ENCODE measurements around the gene KCNQ1OT1.

Gene KCNQ1OT1

GRCh38 chr11:2686360-2687222 lies 13.2 kb downstream of the KCNQ1OT1 start:
- DNase-seq = no peak

DNA sequence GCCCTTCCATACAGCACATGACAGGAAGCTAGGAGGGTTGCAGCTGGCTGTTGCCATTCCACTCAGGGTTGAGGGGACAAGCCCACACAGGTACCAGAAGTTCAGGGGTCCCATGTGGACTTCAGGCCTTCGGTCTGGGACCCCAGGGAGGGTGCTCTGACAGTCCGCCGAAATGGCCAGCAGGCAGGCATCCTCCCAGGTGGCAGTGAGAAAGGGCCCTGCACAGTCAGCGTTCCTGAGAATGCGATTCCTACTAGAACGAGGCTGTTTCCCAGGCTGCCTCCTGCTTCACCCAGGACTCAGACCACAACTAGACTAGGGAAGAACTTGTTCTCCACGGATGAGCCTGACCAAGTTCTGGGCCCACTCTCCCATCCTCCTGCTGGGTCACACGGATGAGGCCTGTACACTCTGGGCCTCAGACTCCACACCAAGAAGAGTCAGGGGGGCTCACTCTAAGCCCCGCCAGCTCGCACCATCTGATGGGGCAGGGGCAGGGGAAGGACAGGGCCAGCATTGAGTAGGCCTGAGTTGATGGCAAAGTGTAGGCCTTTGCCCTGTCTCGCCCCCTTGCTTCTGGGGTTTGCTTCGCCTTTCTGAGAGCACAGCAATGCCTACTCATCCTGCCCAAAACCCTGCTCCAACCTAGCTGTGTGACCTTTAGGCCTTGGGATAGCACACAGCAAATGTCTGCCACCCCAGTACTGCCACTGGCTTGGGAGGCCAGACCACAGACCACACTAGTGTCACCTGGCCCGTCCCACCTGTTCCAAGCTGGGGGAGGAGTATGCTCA lies 14.0 kb downstream of the KCNQ1OT1 start:
- DNase-seq = no peak

- no peak for DNase-seq
Observed at GRCh38 chr11:2685051-2685450, 14.7 kb downstream of the KCNQ1OT1 start.

- no peak for DNase-seq
Observed at GRCh38 chr11:2684581-2684980, 15.2 kb downstream of the KCNQ1OT1 start.

DNA sequence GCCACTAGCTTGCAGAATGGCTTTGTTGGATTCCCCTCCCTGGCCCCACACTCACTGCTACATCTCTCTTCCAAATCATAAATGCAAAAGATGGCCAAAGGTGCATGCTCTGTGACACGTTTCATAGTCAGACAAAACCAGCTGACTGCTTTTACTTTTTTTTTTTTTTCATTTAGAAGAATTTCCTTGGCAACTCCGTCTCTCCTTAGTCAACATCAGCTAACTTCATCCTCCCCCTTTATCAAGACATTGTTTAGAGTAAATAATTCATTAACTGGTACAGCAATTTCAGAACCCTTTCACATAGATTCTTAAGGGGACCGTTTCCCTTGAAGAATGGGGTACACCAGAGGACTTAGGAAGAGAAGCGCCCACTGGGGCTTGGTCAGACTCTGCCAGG lies 16.0 kb downstream of the KCNQ1OT1 start:
- no peak for DNase-seq

DNA sequence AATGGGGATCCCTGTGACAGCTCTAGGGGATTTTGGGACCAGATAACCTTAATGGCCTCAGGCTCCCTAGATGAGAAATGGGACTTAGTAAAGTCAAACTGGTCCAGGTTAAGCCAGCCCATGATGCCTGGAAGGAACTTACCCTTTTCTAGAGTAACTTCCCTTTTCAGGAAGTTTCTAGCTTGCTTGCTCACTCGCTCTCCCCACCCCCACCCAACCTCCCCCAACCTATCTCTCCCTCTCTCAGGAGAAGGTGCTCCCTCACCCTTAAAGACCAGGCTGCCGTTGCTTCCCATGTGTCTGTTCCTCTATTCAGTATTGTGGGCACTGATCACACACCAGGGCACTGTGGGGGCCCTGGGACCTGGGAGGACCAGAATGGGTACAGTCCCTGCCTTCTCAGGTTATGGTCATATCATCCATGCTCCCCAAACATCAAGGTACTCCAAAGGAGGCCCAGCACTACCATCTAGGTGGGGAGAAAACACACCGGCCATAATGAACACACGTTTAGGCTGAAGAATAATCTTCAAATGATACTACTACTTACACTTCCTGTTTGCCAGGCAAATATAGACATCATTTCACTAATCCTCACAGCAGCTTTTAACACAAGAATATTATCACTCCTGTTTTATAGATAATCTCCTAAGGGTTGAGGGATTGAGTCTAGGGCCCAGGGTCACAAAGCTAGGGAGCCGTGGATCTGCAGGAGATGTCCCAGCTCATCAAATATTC lies 18.2 kb downstream of the KCNQ1OT1 start:
- DNase-seq = no peak

DNA sequence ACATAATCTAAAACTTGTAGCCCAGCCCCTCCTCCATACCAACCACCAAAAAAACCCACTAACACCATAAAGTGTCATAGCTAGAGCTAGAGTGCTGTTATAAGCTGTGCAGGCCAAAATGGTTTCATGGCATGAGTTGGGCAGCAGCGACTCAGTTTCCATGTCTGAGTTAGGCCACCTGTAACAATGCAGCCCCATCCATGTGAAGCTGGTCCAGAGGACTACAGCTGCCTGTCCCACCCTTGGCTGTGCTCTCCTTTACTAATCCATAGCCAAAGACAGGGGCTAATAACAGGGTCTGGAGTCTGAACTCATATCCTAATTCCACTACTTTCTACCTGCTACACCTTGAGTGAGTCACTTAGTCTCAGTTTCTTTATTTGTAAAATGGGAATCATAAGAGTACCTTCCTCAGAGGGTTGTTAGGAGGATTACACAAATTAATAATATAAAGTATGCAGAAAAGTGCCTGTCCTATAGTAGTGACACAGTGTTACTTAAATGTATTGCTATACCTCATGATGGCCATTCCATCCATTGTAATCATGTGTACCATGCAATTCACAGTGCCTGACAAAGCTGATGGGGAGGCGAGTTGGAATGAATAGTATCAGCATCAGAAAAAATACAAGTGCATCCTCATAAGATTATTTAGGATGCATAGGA lies 20.6 kb downstream of the KCNQ1OT1 start:
- no peak for DNase-seq

- DNase-seq = no peak
Observed at GRCh38 chr11:2678396-2678795, 21.4 kb downstream of the KCNQ1OT1 start.

GRCh38 chr11:2677127-2677526 lies 22.7 kb downstream of the KCNQ1OT1 start:
- no peak for DNase-seq

DNA sequence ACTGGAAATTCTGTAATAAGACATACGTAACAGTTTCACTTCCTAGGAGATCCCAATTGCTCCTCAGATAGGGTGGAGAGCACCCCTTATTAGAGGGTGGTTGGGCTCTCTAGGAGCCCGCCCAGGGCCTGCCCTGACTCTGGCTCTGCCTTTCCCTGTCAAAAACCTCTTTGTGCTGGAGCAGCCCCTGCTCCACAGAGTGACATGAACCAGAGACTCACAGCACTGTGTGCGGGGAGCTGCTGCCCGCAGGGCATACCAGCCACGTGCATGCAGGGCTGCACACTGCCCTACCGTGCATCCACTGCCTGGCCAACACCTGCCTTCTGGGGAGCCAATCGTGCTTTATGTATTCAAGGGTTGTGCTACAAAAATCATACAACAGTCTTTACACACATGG lies 24.3 kb downstream of the KCNQ1OT1 start:
- no peak for DNase-seq

- DNase-seq = no peak
Observed at GRCh38 chr11:2674658-2675131, 25.1 kb downstream of the KCNQ1OT1 start.

DNA sequence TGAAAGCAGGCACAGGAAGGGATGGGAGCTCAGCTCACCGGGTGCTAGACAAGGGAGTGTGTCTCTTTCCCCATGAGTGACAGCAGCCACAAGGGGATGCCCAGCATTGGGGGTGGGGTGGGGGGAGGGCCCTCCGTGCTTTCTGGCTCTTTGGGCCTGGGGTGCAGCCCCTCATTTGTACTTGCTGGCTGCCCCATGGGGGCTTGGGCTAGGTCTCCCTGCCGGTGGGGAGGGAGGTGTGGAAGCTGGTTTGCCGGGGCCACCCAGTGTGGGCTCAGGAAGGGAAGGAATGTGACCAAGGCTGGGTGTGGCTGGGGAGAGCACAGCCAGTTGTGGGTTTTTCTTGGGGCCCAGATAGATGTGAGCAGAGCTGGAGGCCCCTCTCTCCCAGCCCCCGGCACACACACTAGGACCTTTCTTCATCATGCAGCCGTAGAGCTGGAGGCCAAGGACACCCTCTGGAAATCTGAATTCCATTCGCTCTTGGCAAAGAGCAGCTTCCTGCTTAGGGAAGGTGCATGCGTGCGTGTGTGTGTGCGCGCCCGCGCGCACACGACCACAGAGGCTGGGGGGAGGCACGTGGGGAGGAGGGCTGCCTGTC lies 25.8 kb downstream of the KCNQ1OT1 start:
- DNase-seq = no peak

- no peak for DNase-seq
Observed at GRCh38 chr11:2673250-2673610, 26.6 kb downstream of the KCNQ1OT1 start.

DNA sequence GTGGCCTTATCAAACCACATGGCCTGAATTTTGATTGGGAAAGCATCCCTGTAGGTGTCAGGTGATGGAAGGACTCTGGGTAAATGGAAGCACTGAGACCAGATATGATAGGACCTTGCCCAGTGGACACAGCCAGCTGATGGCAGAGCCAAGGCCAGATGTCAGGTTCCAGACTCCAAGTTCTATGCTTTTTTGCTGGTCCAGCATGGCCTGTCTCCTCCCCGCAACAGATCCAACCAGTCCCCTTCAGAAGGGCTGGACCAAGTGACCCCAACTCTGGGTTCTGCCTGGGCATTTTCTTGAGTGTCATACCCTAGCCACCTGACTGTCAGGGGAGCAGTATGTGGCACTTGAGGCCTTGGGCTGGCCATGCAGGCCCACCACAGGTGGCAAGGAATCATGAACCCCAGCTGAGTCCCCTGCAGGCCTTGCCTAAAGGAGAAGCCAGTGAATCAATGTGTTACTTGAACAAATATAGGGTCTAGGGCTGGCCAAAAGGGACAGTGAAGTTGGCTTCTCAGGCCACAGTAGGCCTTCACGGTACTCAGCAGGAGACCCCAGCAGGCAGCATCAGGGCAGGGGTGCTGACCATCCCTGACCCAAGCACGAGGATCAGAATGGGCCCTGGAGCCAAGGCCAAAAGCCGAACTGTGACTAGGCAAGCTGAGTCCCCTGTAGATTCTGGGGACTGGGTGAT lies 27.1 kb downstream of the KCNQ1OT1 start:
- no peak for DNase-seq

GRCh38 chr11:2671748-2672147 lies 28.0 kb downstream of the KCNQ1OT1 start:
- no peak for DNase-seq

DNA sequence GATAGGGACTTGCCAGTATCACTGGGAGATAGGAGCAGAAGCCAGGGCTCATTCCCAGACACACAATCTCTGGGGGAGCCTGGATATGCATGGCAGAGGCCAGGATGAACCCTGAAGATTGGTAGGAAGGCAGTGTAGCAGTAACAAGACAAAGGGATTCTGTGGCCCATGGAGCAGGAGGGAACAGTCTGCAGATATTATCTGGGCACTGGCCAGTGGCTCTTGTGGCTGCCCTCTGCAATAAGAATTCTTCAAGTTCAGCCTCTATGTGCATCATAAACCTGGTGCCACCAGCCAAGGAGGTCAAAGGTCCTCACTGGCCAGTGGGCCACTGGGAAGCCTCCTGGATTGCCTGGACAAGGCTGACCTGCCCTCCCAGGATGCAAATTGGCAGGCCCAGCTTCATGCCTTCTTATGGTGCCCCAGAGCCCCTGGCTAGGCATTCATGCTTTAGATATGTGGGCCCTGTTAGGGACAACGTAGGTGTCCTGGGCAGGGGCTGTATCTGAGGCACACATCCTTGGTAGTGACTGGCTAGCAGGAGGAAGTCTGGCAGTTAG lies 29.2 kb downstream of the KCNQ1OT1 start:
- DNase-seq = no peak

- no peak for DNase-seq
Observed at GRCh38 chr11:2669634-2670469, 29.9 kb downstream of the KCNQ1OT1 start.

DNA sequence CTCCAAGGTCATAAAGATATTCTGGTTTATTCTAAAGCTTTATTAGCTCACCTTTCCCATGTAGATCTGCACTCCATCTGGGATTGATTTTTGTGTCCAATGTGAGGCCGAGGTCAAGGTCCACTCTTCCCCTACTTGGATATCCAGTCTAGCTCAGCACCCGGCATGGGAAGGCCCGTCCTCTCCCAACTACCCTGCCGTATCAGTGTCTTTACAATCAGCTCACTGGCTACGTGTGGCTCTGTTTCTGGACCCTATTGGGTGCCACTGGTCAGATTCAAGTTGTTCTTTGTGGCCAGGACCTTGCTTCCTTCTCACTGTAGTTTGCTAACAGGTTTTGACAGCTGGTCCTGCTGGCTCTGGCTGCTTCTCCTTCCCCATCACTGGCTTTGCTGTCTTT lies 30.9 kb downstream of the KCNQ1OT1 start:
- DNase-seq = no peak

GRCh38 chr11:2667940-2668339 lies 31.9 kb downstream of the KCNQ1OT1 start:
- DNase-seq = no peak

DNA sequence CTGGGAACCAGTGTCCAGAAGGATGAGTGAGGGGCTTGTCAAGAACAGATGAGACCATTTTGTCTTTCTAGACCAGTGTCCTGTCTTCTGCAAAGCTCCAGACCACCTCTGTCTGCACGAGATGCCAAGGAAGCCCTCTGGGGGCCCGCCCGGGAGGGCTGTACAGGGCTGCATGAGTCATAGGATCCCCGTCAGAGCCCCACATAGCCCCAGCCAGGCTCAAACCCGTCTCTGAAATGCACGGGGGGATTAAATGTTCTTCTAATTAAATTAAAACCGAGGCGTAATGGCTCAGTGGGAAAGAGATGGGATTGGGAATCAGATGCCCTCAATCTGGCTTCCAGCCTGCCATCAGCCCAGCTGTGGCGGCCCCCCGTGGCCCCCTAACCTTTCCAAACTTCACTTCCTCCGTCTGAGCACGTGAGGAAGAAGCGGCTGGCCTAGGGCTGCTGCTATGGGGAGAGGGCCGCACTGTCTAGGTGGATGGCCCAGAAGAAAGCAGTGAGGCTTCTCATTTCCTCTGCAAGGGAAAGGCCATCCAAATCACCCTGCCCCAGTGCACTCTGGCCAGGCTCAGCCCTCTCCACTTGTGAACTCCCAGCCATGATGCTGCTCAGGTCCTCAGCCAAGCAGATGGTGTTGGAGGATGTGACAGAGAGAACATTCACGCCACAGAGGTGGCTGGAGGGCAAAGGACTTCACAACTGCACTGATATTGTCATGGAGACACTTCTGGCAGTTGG lies 32.8 kb downstream of the KCNQ1OT1 start:
- DNase-seq = no peak

Data from NCI-H2107 (cell line).